Smooth muscle cell (in vitro differentiated cells): ENCODE measurements around the gene KHDC4. TPM values are rescaled to one million over a fixed set of nuclear protein-coding genes. Genes with fewer than 3 reads are reported as not detected.
A peak's percentile ranks its signal among the peaks of the same experiment; 100 is the strongest.

Experiments
- DNase-seq: peaks from one replicate; lab custom pipeline; 2025; ENCODE audit not compliant: unreplicated experiment; lab: John Stamatoyannopoulos, UW
- H2AFZ ChIP-seq: fragments of 200-600 bp; sonication (generic); 2 replicates; pipeline ENCODE4 v1.6.0; 2016; ENCODE audit warnings: antibody characterized with exemption, low read depth, mild to moderate bottlenecking
- H3F3A ChIP-seq: fragments of 200-600 bp; sonication (generic); 2 replicates; pipeline ENCODE4 v1.6.0; 2017; ENCODE audit warnings: antibody characterized with exemption, low read depth
- H3K27ac ChIP-seq: fragments of 200-600 bp; sonication (generic); 2 replicates; pipeline ENCODE4 v1.5.1; 2016; ENCODE audit warnings: low read depth, mild to moderate bottlenecking
- H3K27me3 ChIP-seq: fragments of 200-600 bp; sonication (generic); 2 replicates; pipeline ENCODE4 v1.6.1; 2016; ENCODE audit warnings: low read depth, mild to moderate bottlenecking
- H3K36me3 ChIP-seq: fragments of 200-600 bp; sonication (generic); 2 replicates; pipeline ENCODE4 v1.5.1; 2016; ENCODE audit warnings: low read depth
- H3K4me1 ChIP-seq: fragments of 200-600 bp; sonication (generic); 2 replicates; pipeline ENCODE4 v1.5.1; 2016; ENCODE audit warnings: low read depth
- H3K4me2 ChIP-seq: fragments of 200-600 bp; sonication (generic); 2 replicates; pipeline ENCODE4 v1.6.0; 2016; ENCODE audit warnings: mild to moderate bottlenecking
- H3K4me3 ChIP-seq: fragments of 200-600 bp; sonication (generic); 2 replicates; pipeline ENCODE4 v1.5.1; 2016; ENCODE audit warnings: mild to moderate bottlenecking
- H3K79me2 ChIP-seq: fragments of 200-600 bp; sonication (generic); 2 replicates; pipeline ENCODE4 v1.6.0; 2016; ENCODE audit warnings: low read depth, mild to moderate bottlenecking
- H3K9ac ChIP-seq: fragments of 200-600 bp; sonication (generic); 2 replicates; pipeline ENCODE4 v1.6.0; 2016; ENCODE audit warnings: low read depth
- H3K9me3 ChIP-seq: fragments of 200-600 bp; sonication (generic); replicated peaks from 2 replicates; pipeline ENCODE4 v1.5.1; 2016; ENCODE audit warnings: low read depth
- H4K20me1 ChIP-seq: fragments of 200-600 bp; sonication (generic); 2 replicates; pipeline ENCODE4 v1.6.0; 2016; ENCODE audit warnings: low read depth
- CTCF ChIP-seq: fragments of 200-600 bp; sonication (generic); IDR thresholded peaks from 2 replicates; pipeline ENCODE4 v1.5.1; 2017; ENCODE audit warnings: borderline replicate concordance, mild to moderate bottlenecking, antibody characterized with exemption; ENCODE audit not compliant: insufficient read depth, poor library complexity, severe bottlenecking
- WGBS: methylation state at CpG from one replicate; pipeline ENCODE4 v1.1.7; 2016; ENCODE audit warnings: low lambda C conversion rate; 5-methylcytosine and 5-hydroxymethylcytosine counted together
- polyA plus RNA-seq: library from polyadenylated mRNA; unstranded; fragments of >200 nt; fragmentation: Nextera tagmentation; extraction: Ambion mirVana; gene quantifications from 2 replicates; pipeline ENCODE4 v1.2.1, GENCODE V29; 2016
- total RNA-seq: library from RNA; depleted of rRNA; stranded (reverse); fragments of >200 nt; gene quantifications from 2 replicates; pipeline ENCODE4 v1.2.3, GENCODE V29; 2014

The KHDC4 gene
- total and polyA plus RNA-seq, 2 experiments from 2014 or later, result 14.9 to 41.7 TPM

- Histone ChIP-seq H3K9ac (peak within 1 kb of the TSS; percentile 89), H3K36me3 (no peaks in the 10 kb centered on the region), H3K9me3 (no peaks in the 10 kb centered on the region), H3K4me3 (peak within 1 kb of the TSS; percentile 97), H3K27me3 (no peaks in the 10 kb centered on the region), H3F3A (peaks cover 30% of the 10 kb centered on the region), H3K4me2 (peak within 1 kb of the TSS; percentile 90), H3K27ac (peak within 1 kb of the TSS; percentile 96), H2AFZ (peak within 1 kb of the TSS; percentile 54), H4K20me1 (peaks cover 40% of the 10 kb centered on the region), H3K4me1 (peaks cover 59% of the 10 kb centered on the region), H3K79me2 (peaks cover 82% of the 10 kb centered on the region)
- 4% methylated on average over 26 of the region's 52 CpGs for WGBS
- no peak for TF ChIP-seq CTCF
- peak; percentile 39 for DNase-seq
Measured at GRCh38 chr1:155978325-155978972, 44.2 kb upstream of the KHDC4 start, which contains the start of gene ARHGEF2. Gene ARHGEF2, minus strand, starts transcription at chr1:155978547. Its CDS starts 120 bp downstream, at chr1:155978427.

GRCh38 chr1:155977690-155978324 lies 43.6 kb upstream of the KHDC4 start:
- H3K27me3 ChIP-seq, result no peaks in the 10 kb centered on the region
- no peaks in the 10 kb centered on the region for H3K36me3 ChIP-seq
- peaks cover 23% of the 10 kb centered on the region for H3F3A ChIP-seq
- peak overlapping the region; percentile 54 for H2AFZ ChIP-seq
- TF ChIP-seq CTCF, result no peak
- no peak for DNase-seq
- peaks cover 47% of the 10 kb centered on the region for H4K20me1 ChIP-seq
- peaks cover 52% of the 10 kb centered on the region for H3K4me1 ChIP-seq
- WGBS, result 2% methylated on average over 34 of the region's 52 CpGs
- H3K27ac ChIP-seq, result peak overlapping the region; percentile 96
- no peaks in the 10 kb centered on the region for H3K9me3 ChIP-seq
- H3K4me2 ChIP-seq, result peak overlapping the region; percentile 90
- peak overlapping the region; percentile 97 for H3K4me3 ChIP-seq
- H3K79me2 ChIP-seq, result peaks cover 89% of the 10 kb centered on the region
- H3K9ac ChIP-seq, result peak overlapping the region; percentile 89

DNA sequence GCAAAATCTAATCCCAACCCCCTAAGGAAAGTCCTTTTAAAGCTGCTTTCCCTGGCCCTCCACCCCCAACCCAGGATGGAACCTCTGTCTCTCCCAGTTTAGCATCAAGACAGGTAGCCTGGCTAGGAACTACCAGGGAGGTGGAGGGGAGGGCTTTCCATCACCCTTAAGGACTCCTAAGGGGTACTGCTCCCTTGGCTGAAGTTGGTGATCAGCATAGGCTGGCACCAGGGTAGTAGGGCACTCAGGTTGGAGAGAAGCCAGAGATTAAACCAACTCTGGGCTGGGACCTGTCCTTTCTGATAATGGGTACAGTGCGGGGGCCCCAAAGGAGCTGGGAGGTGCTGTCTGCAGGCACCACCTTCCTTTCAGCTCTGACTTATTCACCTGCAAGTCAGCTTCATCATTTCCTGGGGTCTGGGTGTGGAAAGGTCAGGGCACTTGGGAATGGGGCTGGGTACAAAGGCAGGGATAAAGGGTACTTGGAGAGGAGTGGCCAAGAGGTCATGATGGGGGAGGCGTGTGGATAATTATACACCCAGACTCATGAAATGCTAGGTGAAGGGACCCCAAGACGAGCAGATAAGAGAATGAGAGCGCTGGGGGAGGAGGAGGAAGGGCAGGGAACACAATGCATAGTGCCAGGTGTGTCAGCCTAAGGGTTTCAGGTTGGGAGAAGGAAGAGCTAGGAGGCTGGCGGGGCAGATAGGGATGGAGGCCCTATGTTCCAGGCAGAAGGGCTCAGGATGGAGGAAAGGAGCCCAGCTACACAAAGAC lies 42.9 kb upstream of the KHDC4 start:
- H3K4me1 ChIP-seq, result peaks cover 46% of the 10 kb centered on the region
- peaks cover 54% of the 10 kb centered on the region for H4K20me1 ChIP-seq

More for the DNA sequence above, 42.9 kb upstream of the KHDC4 start:
- peaks cover 21% of the 10 kb centered on the region for H3F3A ChIP-seq
- no peaks in the 10 kb centered on the region for H3K36me3 ChIP-seq
- H3K27ac ChIP-seq, result peak overlapping the region; percentile 96
- H3K4me2 ChIP-seq, result peak overlapping the region; percentile 90
- 28% methylated on average over 5 of the region's 5 CpGs for WGBS
- no peak overlapping the region for H2AFZ ChIP-seq
- no peak for DNase-seq
- H3K9ac ChIP-seq, result peak overlapping the region; percentile 89
- H3K4me3 ChIP-seq, result peak overlapping the region; percentile 97
- H3K9me3 ChIP-seq, result no peaks in the 10 kb centered on the region
- peaks cover 92% of the 10 kb centered on the region for H3K79me2 ChIP-seq
- no peak for TF ChIP-seq CTCF
- no peaks in the 10 kb centered on the region for H3K27me3 ChIP-seq
